Stimulated activated CD8-positive, alpha-beta memory T cell treated with anti-CD3 and anti-CD28 coated beads, Interleukin-12 subunit alpha, Interleukin-12 subunit beta, amount 100 ng/mL, for 4 hours (primary cell): ENCODE measurements around the gene EVPL.
A peak's percentile ranks its signal among the peaks of the same experiment; 100 is the strongest.
"Not testable (repeated sequence)": the region's sequence is repeated elsewhere in the genome, so short reads cannot be mapped to it uniquely, and the experiment has no call there.

Experiments used
- DNase-seq: peaks from one replicate; pipeline ENCODE4 v3.0.0-alpha.2; 2020; ENCODE audit warnings: low read depth

Gene EVPL

DNA sequence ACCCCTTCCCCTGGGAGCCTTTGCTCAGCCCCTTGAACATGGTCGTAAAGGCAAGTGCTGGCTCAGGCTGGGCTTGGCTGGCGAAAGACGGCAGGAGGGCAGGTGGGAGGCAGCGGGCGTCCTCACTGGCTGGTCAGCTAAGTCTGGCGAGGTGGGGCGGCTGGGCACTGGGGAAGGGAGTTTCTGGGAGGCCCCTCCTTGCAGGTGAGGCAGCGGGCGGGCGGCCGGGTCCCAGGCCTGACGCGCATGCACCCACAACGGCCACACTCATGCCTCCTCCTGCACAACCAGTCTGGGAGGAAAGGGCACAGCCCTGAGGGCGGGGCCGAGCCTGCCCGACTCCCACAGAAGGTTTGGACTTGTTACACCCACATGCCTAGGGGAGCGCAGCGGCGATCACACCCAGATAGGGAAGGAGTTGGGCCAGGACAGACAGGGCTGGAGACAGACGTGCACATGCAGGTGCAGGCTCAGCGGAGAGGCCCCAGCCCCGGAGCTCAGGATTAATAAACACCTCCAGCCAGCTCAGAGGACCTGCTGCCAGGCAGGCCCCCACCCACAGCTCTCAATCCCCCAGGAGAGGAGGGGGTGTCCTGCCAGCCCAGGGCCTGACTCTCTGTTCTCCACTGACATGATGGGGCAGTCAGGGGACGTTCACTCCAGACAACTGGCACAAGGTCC, at the start of gene EVPL:
Gene EVPL (minus strand): TSS at position 148 of the 681 bp plus-strand sequence. CDS start 108 bp downstream, at position 40.
- DNase-seq, result no peak

DNA sequence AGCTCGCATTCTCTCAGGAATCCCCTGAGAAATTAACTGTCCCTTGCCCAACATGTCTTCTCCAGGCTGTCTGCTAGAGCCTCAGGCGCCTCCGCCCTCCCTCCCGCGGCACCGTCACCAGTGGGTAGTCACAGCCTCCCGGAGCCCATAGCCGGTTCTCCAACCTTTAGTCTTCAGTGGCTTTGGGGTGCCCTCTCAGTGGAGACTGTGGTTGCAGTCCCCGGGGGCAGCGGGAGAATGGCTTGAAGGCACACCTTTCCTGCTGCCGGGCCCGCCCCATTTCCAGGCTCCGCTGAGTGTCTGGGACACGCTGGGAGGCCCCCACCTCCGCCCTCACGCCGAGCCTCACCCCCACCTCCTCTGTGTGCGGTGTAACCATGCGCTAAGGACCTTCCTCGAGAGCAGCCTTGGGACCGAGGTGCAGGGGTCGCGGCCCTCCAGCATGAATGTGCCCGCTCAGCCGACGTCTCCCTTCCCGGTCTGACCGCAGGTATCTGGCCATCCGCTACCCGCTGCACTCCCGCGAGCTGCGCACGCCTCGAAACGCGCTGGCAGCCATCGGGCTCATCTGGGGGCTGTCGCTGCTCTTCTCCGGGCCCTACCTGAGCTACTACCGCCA, 49.1 kb upstream of the EVPL start:
- DNase-seq, result no peak

DNA sequence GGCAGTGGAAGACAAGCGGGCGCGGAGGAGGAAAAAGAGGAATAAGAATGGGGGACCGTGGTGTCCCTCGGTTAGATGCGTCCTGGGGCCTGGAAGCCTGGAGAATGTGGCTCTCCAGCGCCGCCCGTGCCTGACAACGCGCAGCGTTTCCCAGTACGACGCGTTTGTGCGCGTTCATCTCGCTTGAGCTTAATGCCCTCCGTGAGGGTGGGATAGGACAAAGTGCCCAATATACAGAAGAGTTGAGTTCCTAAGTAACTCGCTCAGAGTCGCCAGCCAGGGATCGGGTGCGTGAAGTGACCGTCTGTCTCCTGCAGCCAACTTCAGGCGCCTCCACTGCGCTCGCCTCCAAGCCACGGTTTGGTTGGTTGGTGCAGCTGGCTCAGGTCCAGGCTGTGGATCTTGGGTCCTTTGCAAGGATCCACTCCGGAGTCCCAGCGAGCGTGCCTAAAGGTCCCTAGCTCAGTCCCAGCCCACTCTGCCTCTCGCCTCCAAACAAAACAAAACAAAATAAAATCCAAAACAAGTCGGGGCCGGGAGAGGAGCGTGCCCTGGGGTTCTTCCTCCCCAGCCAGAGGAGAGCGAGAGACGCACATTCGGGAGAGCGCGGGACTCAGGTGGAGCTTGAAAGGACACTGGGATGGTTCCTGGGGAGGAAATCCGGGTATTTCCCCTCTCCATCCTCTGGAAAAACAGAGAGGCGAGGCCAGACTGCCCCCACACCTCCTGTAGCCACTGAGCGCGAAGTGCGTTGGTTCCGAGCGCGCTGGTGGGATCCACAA, 48.4 kb upstream of the EVPL start:
- DNase-seq, result no peak

DNA sequence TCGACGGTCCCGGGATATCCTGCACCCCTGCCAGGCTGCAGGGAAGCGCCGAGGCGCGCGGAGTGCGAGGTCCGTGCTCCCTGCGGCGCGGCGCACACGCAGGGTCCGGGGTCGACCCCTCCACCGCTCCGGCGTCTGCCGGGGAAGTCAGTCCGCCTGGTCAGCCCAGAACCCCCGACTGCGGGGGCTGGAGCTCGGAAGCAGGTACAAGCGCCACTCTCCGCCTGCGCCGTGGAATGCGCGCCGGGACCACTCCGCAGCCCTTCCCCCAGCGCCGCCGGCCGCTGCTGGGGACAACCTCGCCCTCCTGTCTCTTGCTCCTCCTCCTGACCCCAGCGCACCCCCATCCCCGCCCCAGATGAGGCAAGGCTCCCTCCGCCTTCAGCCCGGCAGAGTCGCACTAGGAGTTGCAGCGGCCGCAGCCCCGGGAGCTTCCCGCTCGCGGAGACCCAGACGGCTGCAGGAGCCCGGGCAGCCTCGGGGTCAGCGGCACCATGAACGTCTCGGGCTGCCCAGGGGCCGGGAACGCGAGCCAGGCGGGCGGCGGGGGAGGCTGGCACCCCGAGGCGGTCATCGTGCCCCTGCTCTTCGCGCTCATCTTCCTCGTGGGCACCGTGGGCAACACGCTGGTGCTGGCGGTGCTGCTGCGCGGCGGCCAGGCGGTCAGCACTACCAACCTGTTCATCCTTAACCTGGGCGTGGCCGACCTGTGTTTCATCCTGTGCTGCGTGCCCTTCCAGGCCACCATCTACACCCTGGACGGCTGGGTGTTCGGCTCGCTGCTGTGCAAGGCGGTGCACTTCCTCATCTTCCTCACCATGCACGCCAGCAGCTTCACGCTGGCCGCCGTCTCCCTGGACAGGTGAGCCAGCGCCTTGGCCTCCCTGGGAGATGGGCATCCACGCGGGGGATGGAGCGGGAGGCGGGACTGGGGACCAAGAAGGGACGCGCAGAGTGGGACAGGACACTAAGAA, 47.6 kb upstream of the EVPL start, which contains the start of gene GALR2:
Gene GALR2 (plus strand): TSS at position 392 of the 974 bp plus-strand sequence. CDS start 103 bp downstream, at position 495.
- DNase-seq, result no peak

DNA sequence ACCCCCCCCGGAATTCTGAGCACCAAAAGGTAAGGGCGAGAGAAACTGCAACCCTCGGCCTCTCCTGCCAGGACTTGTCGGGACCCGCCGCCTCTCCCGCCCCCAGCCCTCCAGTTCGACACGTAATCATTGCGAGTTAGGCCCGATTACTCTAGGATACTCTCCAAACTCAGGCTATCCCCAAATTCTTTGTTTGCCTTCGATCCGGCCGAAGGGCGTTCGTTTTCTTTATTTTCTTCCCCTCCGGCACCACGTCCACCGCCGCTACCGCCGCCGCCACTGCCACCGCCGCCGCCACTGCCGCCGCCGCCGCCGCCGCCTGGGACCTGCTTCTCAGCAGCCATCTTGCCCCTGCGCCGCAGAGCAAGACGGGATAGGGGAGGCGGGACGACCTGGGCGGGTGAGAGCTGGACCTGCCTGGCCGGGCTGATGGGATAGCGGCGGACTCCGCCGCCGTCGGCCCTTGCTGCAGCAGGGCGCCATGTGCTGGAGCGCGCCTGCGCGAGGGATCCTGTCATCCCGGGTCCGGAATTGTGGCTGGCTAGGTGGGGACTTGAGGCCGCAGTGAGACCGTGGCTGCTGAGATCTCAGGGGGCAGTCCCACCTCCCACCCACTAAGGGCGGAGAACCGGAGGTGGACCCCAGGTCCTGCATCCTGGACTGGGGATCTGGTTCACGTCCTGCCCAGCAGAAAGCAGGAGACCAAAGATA, 45.2 kb upstream of the EVPL start, which contains the start of gene SRP68:
Gene SRP68 (minus strand): TSS at position 370 of the 711 bp plus-strand sequence. CDS start 26 bp downstream, at position 344.
- peak; percentile 74 for DNase-seq

DNA sequence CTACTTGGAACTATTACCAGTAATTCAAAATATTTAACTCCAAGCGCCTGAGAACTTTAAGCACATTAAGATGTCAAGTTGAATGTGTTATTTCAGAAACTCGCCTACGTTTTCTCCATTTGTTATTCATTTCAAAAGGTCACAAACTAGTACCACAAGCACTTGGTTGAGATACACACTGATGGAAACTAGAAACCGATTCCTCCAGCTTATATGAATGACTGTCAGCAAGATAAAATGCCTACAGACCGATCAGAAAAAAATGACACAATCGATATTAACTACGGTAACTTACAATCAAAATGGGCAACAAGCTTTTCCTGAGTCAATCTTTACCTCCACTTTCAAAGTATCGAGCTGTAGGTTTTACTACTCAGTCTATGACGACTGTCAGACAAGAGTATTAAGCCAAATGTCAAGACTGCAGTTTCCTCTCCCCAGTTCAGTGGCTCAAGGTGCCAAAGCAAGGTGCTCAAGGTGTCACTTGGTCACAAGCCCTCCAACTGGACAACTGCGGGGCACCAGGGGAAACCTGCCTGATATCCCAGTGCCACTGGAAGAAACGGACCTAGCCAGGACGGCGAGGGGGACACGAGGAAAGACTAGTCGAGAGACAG, 44.5 kb upstream of the EVPL start:
- no peak for DNase-seq

DNA sequence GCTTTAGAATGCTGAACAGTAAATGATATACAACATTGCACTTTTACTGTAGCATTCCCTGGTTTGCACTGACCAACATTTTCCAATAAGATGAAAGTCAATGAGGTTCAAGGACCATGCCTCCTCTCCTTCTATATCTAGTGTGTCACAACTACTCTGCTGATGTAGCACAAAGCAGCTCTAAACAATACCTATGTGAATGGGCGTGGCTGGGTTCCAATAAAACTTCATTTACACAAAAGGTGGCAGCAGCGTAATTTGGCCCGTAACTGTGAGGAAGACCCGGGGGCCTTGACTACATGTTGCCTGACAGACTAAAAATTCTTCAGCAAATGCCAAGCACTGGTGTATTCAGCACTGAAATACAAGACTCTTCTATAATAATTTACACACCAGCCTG, 38.7 kb upstream of the EVPL start:
- DNase-seq, result no peak

DNA sequence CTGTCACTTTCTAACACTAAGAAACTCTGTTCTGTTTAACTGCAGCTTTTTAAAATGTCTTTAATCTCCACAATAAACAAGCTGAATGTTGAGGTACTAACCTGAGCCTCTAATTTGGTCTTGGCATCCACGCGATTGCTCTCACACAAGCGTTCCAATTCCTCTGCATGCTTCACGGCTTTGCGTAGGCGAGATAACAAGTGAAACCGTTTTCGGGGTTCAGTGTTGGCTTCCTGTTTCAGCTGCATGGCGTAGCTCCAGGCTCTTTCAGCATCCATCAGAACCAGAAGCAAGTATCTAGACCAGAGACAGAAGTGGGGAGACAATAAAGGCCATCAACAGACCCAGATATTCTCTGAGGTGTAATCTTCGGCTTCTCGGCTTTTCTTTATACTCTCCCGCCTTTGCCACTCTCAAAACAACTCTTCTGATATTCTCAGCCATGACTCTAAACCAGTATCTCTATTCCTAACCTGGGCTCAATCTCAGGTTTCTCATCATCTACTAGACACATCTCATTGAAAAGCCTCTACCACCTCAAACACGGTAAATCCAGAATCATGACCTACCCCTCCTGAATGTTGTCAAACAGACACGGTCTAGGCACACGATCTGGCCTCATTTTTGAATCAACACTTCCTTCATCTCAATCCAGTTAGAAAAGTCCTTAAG, 36.9 kb upstream of the EVPL start:
- no peak for DNase-seq

DNA sequence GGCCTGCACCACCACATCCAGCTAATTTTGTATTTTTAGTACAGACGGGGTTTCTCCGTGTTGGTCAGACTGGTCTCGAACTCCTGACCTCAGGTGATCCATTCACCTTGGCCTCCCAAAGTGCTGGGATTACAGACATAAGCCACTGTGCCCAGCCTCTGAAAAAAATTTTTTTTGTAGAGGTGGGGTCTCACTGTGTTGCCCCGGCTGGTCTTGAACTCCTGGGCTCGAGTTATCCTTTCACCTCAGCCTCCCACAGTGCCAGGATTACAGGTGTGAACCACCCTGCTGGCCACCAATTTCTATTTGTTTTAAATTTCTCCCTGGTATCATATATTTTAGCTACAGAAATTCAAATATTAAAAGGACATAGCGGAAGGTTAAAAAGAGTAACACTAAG, 31.2 kb upstream of the EVPL start:
- DNase-seq, result not testable (repeated sequence)

DNA sequence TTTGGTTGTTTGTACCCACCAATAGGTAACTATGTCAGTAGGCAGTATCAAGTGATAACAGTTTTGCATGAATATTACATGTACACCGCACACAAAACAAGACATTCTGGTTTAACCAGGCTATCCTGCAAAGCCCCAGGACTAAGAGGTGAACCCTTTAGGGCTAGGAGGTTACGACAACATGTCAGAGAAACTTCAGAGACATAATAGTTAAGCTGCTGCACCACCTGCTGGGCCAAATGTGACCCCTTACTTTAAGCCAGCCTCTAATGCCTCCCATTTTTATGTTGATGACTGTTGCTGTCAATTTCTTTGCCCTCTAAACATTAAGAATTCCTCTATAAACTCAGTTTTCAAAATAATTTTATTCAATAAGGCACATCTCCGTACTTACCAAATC, 29.8 kb upstream of the EVPL start:
- no peak for DNase-seq

DNA sequence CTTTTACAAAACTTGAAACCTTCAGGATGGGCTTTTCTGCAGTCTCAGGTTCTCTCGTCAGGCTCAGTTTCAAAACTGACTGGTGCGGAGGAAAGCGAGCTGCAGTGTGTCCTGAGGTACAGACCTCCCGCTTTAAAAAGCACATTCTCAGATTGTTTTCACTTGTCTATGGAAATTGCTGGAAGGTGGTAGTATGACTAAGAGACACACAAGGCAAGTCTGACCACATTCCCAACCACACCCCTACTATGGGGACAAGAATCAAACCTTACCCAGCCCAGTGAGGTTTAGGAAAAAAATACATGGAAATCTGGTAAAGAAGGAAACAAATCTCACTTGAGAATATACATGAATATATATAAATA, 27.0 kb upstream of the EVPL start:
- DNase-seq, result no peak

DNA sequence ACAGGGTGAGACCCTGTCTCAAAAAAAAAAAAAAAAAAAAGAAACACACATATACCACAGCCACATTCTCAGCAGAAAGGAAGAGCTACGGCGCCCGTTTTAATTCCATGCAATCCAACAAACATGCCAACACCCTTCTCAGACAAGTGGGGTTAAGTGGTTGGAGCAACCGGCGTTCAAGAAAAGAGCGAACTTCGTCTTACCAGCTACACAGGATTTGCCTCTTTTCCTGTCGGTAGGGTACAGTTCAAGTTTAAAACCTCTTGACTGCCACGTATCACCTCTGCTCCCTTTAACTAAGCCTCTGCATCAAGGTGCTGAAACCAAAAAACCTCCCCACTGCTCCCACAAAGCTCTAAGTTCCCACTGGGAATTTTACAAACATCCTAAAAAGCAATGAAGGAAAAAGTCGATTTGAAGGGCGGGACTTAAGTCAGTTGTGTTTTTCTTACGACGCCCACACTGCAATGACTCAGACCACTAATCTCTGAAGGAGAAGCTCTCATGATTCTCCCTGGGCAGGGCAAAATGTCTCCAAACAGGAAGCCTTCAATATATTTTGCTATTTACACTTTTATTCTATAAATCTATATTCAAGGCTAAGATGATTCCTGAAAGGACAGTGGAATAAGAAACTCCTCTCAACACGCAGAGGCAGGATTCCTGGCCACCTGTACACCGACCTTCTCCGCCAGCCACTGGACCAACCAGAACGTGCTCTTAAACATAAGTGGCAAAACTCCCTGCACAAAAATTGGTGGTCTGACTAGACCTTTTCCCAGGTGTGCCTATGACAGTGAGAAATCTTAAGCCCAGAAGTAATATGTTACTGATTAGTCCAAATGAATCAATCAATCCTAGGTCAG, 26.4 kb upstream of the EVPL start:
- DNase-seq, result no peak

DNA sequence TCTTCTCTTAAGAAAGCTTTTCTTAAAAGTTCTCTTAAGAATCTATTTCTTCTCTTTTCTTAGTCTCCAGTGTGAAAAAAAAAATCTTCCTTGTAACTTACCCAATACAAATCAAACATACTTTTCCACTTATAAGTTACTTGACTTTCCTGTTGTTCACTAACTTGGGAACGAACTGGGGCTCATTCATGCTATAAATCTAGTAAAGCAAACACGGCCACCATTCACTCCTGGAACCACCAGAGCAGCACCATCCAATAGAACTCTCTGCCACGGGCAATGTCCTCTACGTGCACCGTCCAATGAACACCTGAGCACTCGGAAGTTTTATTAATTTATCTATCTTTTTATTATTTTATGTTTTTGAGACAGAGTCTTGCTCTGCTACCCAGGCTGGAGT, 24.5 kb upstream of the EVPL start:
- no peak for DNase-seq

DNA sequence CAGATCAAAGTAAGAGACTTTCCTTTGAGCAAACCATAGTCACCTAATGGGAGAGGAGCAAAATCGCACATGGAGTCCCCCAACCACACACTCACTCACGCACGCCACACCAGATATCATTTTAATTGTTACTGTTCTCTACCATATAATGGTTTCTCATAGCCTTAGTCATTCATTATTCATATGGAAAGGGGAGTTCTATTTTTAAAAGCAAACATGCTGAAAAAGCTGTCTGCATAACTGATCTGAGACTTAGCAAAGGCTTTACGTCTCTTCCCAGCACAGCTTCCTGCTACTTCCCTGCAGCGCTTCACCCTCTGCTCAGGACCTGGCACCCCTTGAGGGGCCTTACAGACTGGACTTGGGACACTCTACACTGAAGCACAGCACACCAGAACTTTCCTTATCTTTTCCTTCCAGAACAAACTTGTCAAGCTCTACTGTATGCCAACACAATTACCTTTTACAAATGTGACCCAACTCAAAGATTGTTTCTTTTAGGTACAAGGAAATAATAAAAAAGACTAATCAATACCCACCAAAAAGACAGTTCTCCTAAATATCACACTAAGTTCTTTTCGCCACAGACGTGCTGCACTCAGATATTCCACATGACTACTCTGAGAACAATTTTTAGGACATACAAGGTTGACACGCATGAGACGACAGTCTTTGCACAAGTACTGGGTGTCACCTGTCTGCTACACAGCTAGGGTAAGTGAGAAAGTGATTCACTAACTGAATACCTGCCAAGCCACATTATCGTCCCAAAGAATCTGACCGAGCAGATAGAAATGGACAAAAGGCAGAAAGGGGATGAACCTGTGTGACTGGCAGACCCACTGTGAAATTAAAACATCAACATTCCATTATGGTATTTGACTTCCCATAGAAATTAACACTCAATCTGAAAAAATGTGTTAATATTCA, 23.7 kb upstream of the EVPL start:
- no peak for DNase-seq

DNA sequence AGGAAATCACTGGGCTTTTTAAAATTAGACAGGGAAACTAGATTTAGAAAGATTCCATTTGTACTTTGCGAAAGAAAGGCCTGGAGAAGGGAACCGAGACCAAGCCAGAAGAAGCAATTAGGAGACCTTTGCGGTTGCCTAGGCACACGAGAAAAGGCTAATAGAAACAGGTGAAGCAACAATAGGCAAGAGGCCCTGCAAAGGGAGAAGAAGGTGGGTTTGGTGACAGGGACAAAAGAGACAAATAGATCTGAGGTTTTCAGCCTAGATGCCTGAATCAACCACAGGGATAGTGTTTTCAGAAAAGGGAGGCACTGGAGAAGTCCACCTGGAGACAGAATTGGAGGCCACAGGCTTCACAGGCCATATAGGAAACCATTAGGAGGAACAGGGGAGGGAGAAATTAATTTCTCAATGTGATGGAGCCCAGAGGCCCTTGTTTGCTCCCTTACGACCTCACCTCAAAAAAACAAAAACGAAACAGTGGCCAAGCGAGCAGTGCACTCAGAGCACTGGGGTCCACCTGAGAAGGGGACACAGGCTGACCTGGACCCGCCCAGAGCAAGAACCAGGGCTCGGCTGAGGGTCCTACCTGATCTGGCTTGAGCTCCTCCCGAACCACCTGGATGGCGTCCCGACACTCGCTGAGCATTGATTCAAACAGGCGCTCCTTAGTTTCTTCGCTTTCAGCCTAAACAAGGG, 22.9 kb upstream of the EVPL start:
- no peak for DNase-seq

DNA sequence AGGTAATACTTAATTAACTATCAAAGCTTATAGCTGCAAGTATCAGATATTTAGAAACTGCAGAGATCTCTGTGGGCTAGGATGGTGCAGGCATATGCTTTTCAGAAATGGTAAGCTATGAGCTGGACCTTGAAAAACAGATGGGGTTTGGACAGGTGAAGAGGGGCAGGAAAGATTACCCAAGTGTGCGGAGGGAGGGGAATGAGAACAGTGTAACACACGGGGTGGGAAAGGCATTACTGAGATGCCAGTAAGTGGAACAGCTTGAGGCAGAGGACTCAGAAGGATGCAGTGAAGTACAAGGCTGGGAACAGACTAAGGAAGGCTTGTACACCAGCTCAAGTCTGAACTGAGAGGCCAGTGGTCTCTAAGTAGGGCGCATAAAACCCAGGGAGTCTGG, 22.1 kb upstream of the EVPL start:
- no peak for DNase-seq

DNA sequence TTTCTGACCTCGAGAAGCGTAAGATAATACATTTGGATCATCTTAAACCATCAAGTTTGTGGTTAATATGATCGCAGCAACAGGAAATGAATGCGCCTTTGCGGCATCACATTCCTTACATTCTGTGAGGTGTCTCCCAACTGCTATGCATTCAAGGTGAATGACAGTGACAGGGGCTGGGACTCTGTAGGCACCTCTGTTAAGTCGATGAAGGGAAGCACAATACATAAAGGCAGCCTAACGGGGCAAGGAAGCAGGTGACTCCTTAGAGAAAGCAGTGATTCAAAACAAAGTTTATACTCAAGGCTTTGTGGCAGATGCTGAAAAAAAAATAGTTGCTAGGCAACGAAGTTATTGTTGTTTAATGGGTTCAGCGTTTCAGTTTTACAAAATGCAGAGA, 21.6 kb upstream of the EVPL start:
- no peak for DNase-seq
